HL-60 (cell line): ENCODE data around the gene FHDC1.

ENCODE experiments used
- GABPA ChIP-seq: IDR thresholded peaks from 2 replicates; pipeline ENCODE4 v1.6.1; 2012; ENCODE audit warnings: low read depth
- TF ChIP-seq, protein P1 (sequence below): IDR thresholded peaks from one replicate; pipeline ENCODE4 v1.5.1; 2011; ENCODE audit warnings: low read length, control low read depth, inconsistent platforms; ENCODE audit not compliant: insufficient read depth

GRCh38 chr4:152970102-152970820 is 34.1 kb downstream of the FHDC1 start:
- TF ChIP-seq, protein P1, sequence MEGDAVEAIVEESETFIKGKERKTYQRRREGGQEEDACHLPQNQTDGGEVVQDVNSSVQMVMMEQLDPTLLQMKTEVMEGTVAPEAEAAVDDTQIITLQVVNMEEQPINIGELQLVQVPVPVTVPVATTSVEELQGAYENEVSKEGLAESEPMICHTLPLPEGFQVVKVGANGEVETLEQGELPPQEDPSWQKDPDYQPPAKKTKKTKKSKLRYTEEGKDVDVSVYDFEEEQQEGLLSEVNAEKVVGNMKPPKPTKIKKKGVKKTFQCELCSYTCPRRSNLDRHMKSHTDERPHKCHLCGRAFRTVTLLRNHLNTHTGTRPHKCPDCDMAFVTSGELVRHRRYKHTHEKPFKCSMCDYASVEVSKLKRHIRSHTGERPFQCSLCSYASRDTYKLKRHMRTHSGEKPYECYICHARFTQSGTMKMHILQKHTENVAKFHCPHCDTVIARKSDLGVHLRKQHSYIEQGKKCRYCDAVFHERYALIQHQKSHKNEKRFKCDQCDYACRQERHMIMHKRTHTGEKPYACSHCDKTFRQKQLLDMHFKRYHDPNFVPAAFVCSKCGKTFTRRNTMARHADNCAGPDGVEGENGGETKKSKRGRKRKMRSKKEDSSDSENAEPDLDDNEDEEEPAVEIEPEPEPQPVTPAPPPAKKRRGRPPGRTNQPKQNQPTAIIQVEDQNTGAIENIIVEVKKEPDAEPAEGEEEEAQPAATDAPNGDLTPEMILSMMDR, result no peak
- no peak for TF ChIP-seq GABPA
